Progenitor cell of endocrine pancreas (in vitro differentiated cells): Measurements from ENCODE around the gene LRRC14B. TPM values are rescaled to one million over a fixed set of nuclear protein-coding genes. Genes with fewer than 3 reads are reported as not detected.
A peak's percentile ranks its signal among the peaks of the same experiment; 100 is the strongest.

Experiments used
- DNase-seq: peaks from one replicate; pipeline ENCODE4 v3.0.0; 2021; ENCODE audit warnings: low spot score; ENCODE audit not compliant: unreplicated experiment
- H3K27ac Mint-ChIP-seq: 2 replicates; pipeline ENCODE4 v1.8.0; 2021; ENCODE audit warnings: mild to moderate bottlenecking, moderate library complexity, mixed read lengths
- H3K27me3 Mint-ChIP-seq: 2 replicates; pipeline ENCODE4 v1.8.0; 2021; ENCODE audit warnings: mixed read lengths
- H3K36me3 Mint-ChIP-seq: 2 replicates; pipeline ENCODE4 v1.8.0; 2022; ENCODE audit warnings: mixed read lengths; ENCODE audit not compliant: insufficient read depth
- H3K4me1 Mint-ChIP-seq: 2 replicates; pipeline ENCODE4 v1.8.0; 2021; ENCODE audit warnings: low read depth, mixed read lengths
- H3K4me3 Mint-ChIP-seq: 2 replicates; pipeline ENCODE4 v1.8.0; 2021; ENCODE audit warnings: low read depth, mild to moderate bottlenecking, moderate library complexity, mixed read lengths
- H3K9me3 Mint-ChIP-seq: 2 replicates; pipeline ENCODE4 v1.8.0; 2021; ENCODE audit warnings: low read depth, mixed read lengths
- CTCF ChIP-seq: fragments of 200-600 bp; sonication (generic); IDR thresholded peaks from one replicate; pipeline ENCODE4 v1.5.0; 2021; ENCODE audit warnings: antibody characterized with exemption, mild to moderate bottlenecking; ENCODE audit not compliant: unreplicated experiment
- total RNA-seq: library from RNA; stranded (reverse); gene quantifications from 2 replicates; pipeline ENCODE4 v1.2.1, GENCODE V29; 2021

The LRRC14B gene
- total RNA-seq, 1 donor from 2014 or later = not detected

GRCh38 chr5:160173-160510 lies 31.2 kb upstream of the LRRC14B start:
- Mint-ChIP-seq H3K36me3 (peaks cover 42% of the 10 kb centered on the region), H3K4me1 (no peaks in the 10 kb centered on the region), H3K4me3 (no peak overlapping the region), H3K9me3 (peaks cover 3% of the 10 kb centered on the region), H3K27me3 (no peaks in the 10 kb centered on the region), H3K27ac (peak overlapping the region; percentile 41)
- no peak for TF ChIP-seq CTCF
- no peak for DNase-seq

DNA sequence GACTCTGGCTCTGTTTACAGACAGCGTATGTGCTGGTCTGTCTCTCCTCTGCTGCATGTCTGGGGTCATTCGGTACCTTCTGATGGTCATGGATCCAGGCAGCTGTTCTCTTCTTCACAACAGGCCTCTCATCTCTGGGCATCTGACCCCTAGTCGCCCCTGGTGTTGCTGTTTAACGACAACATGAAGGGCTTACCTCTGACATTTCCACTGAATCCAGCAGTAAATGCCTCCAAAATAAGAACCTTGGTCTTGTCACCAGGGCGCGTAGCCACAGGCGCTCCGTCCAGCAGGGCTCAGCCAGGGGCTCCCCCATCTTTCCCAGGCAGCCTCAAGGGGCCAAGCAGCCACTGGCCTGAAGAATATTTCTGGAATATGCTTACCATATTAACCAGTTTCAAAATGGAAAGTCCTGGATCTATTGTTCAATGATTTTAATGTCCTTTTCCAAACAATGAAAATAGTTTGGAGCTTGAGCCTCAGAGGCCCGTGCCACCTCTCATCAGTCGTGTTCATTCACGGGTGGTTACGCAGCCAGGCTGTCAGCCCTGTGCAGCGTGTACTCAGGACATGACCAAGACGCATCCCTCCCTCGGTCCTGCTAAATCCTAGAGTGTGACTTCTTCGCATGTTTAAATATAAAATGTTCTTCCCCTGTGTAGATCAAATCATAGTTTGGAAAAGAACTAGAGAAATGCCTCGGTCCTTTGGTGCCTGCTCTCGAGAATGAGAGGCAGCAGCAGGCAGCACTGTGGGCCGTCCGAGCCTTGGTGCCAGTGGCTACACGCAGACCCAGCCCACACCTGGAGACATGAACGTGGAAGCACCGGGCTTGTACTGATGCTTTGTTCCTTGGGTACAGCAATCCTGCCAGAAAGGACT lies 30.1 kb upstream of the LRRC14B start:
- H3K4me3 Mint-ChIP-seq = no peak overlapping the region
- TF ChIP-seq CTCF = no peak
- H3K27ac Mint-ChIP-seq = peak overlapping the region; percentile 35
- DNase-seq = no peak
- no peaks in the 10 kb centered on the region for H3K4me1 Mint-ChIP-seq
- no peaks in the 10 kb centered on the region for H3K27me3 Mint-ChIP-seq
- H3K36me3 Mint-ChIP-seq = peaks cover 36% of the 10 kb centered on the region
- H3K9me3 Mint-ChIP-seq = peaks cover 3% of the 10 kb centered on the region

DNA sequence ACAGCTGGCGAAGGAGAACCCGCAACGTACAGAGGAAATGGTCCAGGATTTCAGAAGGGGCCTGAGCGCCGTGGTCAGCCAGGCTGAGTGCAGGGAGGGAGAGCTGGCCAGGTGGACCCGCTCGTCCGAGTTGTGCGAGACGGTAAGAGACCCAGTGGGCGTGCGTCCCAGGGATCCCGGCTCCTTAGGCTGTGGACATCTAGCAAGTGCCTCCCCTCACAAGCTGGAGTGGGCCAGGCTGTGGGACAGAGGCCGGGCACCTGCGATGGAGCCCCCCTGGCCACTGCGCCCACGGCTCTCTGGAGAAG lies 29.5 kb upstream of the LRRC14B start:
- Mint-ChIP-seq H3K27me3 (no peaks in the 10 kb centered on the region), H3K9me3 (peaks cover 3% of the 10 kb centered on the region), H3K4me1 (no peaks in the 10 kb centered on the region), H3K27ac (peak overlapping the region; percentile 35), H3K4me3 (no peak overlapping the region), H3K36me3 (peaks cover 35% of the 10 kb centered on the region)
- no peak for DNase-seq
- TF ChIP-seq CTCF = no peak

GRCh38 chr5:162190-162564 lies 29.1 kb upstream of the LRRC14B start:
- no peak for DNase-seq
- peaks cover 3% of the 10 kb centered on the region for H3K9me3 Mint-ChIP-seq
- no peak for TF ChIP-seq CTCF
- peaks cover 31% of the 10 kb centered on the region for H3K36me3 Mint-ChIP-seq
- no peak overlapping the region for H3K4me3 Mint-ChIP-seq
- no peak overlapping the region for H3K27ac Mint-ChIP-seq
- no peaks in the 10 kb centered on the region for H3K4me1 Mint-ChIP-seq
- no peaks in the 10 kb centered on the region for H3K27me3 Mint-ChIP-seq

GRCh38 chr5:162565-163337 lies 28.5 kb upstream of the LRRC14B start:
- Mint-ChIP-seq H3K27me3 (no peaks in the 10 kb centered on the region), H3K27ac (no peak overlapping the region), H3K4me3 (no peak overlapping the region), H3K4me1 (no peaks in the 10 kb centered on the region), H3K36me3 (peaks cover 29% of the 10 kb centered on the region), H3K9me3 (peaks cover 3% of the 10 kb centered on the region)
- TF ChIP-seq CTCF = no peak
- no peak for DNase-seq
